ENCODE measurements around the gene NBPF6.
"Not testable (repeated sequence)": the region's sequence is repeated elsewhere in the genome, so short reads cannot be mapped to it uniquely, and the experiment has no call there.

The NBPF6 gene

GRCh38 chr1:108502624-108503023 is 52.5 kb downstream of the NBPF6 start:
- no peak for DNase-seq

- DNase-seq: no peak
These were observed 53.1 kb downstream of the NBPF6 start for GRCh38 chr1:108503062-108503733.

- DNase-seq: no peak
These were observed 54.3 kb downstream of the NBPF6 start for GRCh38 chr1:108504447-108504846.

- no peak for DNase-seq
These were observed 55.6 kb downstream of the NBPF6 start for GRCh38 chr1:108505763-108506070.

- no peak for DNase-seq
These were observed 61.6 kb downstream of the NBPF6 start for GRCh38 chr1:108511764-108512163.

GRCh38 chr1:108512239-108513043 is 62.3 kb downstream of the NBPF6 start:
- DNase-seq: no peak

- no peak for DNase-seq
These were observed 62.9 kb downstream of the NBPF6 start for GRCh38 chr1:108513044-108513415.

GRCh38 chr1:108513914-108514313 is 63.8 kb downstream of the NBPF6 start:
- DNase-seq: not testable (repeated sequence)

GRCh38 chr1:108517301-108517897 is 67.3 kb downstream of the NBPF6 start:
- DNase-seq: not testable (repeated sequence)

Measured in effector CD8-positive, alpha-beta T cell (primary cell).